ENCODE measurements around the gene ITPK1.

ITPK1 gene

GRCh38 chr14:93005135-93005813 lies 110.5 kb downstream of the ITPK1 start:
- TF ChIP-seq FOXP2 (optimal IDR thresholded peaks at IDR 0.05; ENCODE audit: borderline replicate concordance, extremely low read depth, extremely low read length, insufficient read depth) (no peak), REST (IDR thresholded peaks at IDR 0.05; ENCODE audit: insufficient read depth in 1 of 2, low read depth in 2 of 2, low read length in 2 of 2) (no peak), TAF1 (IDR thresholded peaks at IDR 0.05; ENCODE audit: borderline replicate concordance, insufficient read depth, low read length) (no peak), SIN3A (IDR thresholded peaks at IDR 0.05; ENCODE audit: borderline replicate concordance, insufficient read depth, low read length) (no peak), POLR2AphosphoS5 (IDR thresholded peaks at IDR 0.05; ENCODE audit: low read depth, low read length) (no peak)

GRCh38 chr14:93004699-93005082 lies 111.0 kb downstream of the ITPK1 start:
- no peak for TF ChIP-seq SIN3A (IDR thresholded peaks at IDR 0.05; ENCODE audit: borderline replicate concordance, insufficient read depth, low read length)
- TF ChIP-seq POLR2AphosphoS5 (IDR thresholded peaks at IDR 0.05; ENCODE audit: low read depth, low read length) = no peak
- no peak for TF ChIP-seq FOXP2 (optimal IDR thresholded peaks at IDR 0.05; ENCODE audit: borderline replicate concordance, extremely low read depth, extremely low read length, insufficient read depth)
- no peak for TF ChIP-seq REST (IDR thresholded peaks at IDR 0.05; ENCODE audit: insufficient read depth in 1 of 2, low read depth in 2 of 2, low read length in 2 of 2)
- TF ChIP-seq TAF1 (IDR thresholded peaks at IDR 0.05; ENCODE audit: borderline replicate concordance, insufficient read depth, low read length) = no peak

GRCh38 chr14:93003945-93004698 lies 111.6 kb downstream of the ITPK1 start:
- TF ChIP-seq SIN3A (IDR thresholded peaks at IDR 0.05; ENCODE audit: borderline replicate concordance, insufficient read depth, low read length) = no peak
- no peak for TF ChIP-seq TAF1 (IDR thresholded peaks at IDR 0.05; ENCODE audit: borderline replicate concordance, insufficient read depth, low read length)
- no peak for TF ChIP-seq REST (IDR thresholded peaks at IDR 0.05; ENCODE audit: insufficient read depth in 1 of 2, low read depth in 2 of 2, low read length in 2 of 2)
- no peak for TF ChIP-seq FOXP2 (optimal IDR thresholded peaks at IDR 0.05; ENCODE audit: borderline replicate concordance, extremely low read depth, extremely low read length, insufficient read depth)
- TF ChIP-seq POLR2AphosphoS5 (IDR thresholded peaks at IDR 0.05; ENCODE audit: low read depth, low read length) = no peak

- TF ChIP-seq FOXP2 (optimal IDR thresholded peaks at IDR 0.05; ENCODE audit: borderline replicate concordance, extremely low read depth, extremely low read length, insufficient read depth) (no peak), TAF1 (IDR thresholded peaks at IDR 0.05; ENCODE audit: borderline replicate concordance, insufficient read depth, low read length) (no peak), REST (IDR thresholded peaks at IDR 0.05; ENCODE audit: insufficient read depth in 1 of 2, low read depth in 2 of 2, low read length in 2 of 2) (no peak), SIN3A (IDR thresholded peaks at IDR 0.05; ENCODE audit: borderline replicate concordance, insufficient read depth, low read length) (no peak), POLR2AphosphoS5 (IDR thresholded peaks at IDR 0.05; ENCODE audit: low read depth, low read length) (no peak)
Measured at GRCh38 chr14:93002851-93003298, 112.8 kb downstream of the ITPK1 start.

Data from PFSK-1 (cell line).